Ascending aorta (tissue), 2 donors: ENCODE data around the gene BRD3OS. TPM values are rescaled to one million over a fixed set of nuclear protein-coding genes. Genes with fewer than 3 reads are reported as not detected.

Experiments
- DNase-seq, 2 donors: peaks; one replicate each; pipeline ENCODE4 v3.0.0-alpha.2; 2019; ENCODE audit warnings: low spot score in 2 of 2
- H3K27ac ChIP-seq, 2 donors: fragments of 200-600 bp; sonication (generic); one replicate each; pipeline ENCODE4 v1.5.1; 2016 to 2017; ENCODE audit warnings: mild to moderate bottlenecking in 1 of 2
- H3K27me3 ChIP-seq: fragments of 200-600 bp; sonication (generic); one replicate; pipeline ENCODE4 v1.5.1; 2017
- H3K36me3 ChIP-seq, 2 donors: fragments of 200-600 bp; sonication (generic); one replicate each; pipeline ENCODE4 v1.5.1; 2016
- H3K4me1 ChIP-seq, 2 donors: fragments of 200-600 bp; sonication (generic); one replicate each; pipeline ENCODE4 v1.5.1; 2016 to 2017; ENCODE audit warnings: mild to moderate bottlenecking in 1 of 2
- H3K4me3 ChIP-seq, 2 donors: fragments of 200-600 bp; sonication (generic); one replicate each; pipeline ENCODE4 v1.5.1; 2016 to 2017; ENCODE audit warnings: mild to moderate bottlenecking in 1 of 2
- H3K9me3 ChIP-seq, 2 donors: fragments of 200-600 bp; sonication (generic); one replicate each; pipeline ENCODE4 v1.5.1; 2016
- intact Hi-C: fragments of 100-400 bp; cut with DNase I; formaldehyde crosslinking; loops from one replicate; pipeline ENCODE4 v1.15.1; 2023
- total RNA-seq: library from RNA; depleted of rRNA; stranded (reverse); fragments of >200 nt; gene quantifications from one replicate; pipeline ENCODE4 v1.1.0, GENCODE V29; 2016
- TF ChIP-seq, protein P1 (sequence below), 3 experiments: fragments of 200-600 bp in 2 of 3; fragments of 450-650 bp in 1 of 3; sonication (generic) in 2 of 3; IDR thresholded peaks; one replicate each; pipeline ENCODE4 v1.5.1; 2016 to 2019; ENCODE audit warnings: antibody characterized with exemption in 3 of 3, mild to moderate bottlenecking in 1 of 3, moderate library complexity in 1 of 3

The BRD3OS gene
- total RNA-seq, 1 donor from 2014 or later: 15.9 TPM

DNA sequence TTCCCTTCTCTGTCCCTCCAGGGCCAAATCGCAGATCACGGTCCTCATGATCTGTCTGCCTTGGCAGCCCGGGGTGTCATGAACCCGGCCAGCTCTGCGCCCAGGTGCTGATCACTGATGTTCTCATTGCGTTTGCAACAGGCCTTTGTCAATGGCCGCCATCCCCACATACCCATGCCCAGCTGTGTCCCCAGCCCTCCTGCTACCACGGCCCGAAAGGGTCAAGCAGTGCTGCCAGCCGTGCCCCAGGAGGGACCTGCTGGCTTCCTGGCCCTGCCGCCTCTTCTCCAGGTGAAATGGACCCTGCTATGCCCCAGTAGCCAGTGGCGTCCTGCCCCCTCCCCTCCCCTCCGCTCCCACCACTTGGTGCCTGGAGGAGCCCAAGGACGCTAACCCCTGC is 20.4 kb upstream of the BRD3OS start:
- DNase-seq: no peak
- Histone ChIP-seq H3K4me3 (no peak overlapping the region), H3K27me3 (no peaks in the 10 kb centered on the region), H3K9me3 (no peaks in the 10 kb centered on the region), H3K36me3 (no peaks in the 10 kb centered on the region), H3K27ac (no peak overlapping the region), H3K4me1 (no peaks in the 10 kb centered on the region)
- intact Hi-C loops: no loop called here
- TF ChIP-seq, protein P1, sequence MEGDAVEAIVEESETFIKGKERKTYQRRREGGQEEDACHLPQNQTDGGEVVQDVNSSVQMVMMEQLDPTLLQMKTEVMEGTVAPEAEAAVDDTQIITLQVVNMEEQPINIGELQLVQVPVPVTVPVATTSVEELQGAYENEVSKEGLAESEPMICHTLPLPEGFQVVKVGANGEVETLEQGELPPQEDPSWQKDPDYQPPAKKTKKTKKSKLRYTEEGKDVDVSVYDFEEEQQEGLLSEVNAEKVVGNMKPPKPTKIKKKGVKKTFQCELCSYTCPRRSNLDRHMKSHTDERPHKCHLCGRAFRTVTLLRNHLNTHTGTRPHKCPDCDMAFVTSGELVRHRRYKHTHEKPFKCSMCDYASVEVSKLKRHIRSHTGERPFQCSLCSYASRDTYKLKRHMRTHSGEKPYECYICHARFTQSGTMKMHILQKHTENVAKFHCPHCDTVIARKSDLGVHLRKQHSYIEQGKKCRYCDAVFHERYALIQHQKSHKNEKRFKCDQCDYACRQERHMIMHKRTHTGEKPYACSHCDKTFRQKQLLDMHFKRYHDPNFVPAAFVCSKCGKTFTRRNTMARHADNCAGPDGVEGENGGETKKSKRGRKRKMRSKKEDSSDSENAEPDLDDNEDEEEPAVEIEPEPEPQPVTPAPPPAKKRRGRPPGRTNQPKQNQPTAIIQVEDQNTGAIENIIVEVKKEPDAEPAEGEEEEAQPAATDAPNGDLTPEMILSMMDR (IDR thresholded peaks at IDR 0.05): no peak

DNA sequence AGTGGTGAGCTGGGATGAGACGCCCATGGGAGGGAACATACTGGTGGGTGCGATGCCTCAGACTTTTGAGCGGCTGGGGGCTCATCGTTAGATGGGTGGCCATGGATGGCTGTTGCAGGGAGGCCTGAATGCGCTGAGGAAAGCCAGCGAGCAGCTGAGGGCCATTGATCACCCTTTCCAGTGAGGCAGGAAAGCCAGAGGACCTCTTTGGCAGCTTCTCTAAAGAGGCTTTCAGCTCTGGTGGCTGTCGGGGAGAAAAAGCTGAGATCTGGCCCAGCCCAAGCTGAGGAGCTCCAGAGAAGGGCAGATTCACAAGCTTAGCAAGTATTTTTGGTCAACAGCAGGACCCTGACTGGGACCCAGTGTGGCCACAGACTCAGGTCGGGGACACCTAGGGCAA is 19.9 kb upstream of the BRD3OS start:
- Histone ChIP-seq H3K9me3 (no peaks in the 10 kb centered on the region), H3K27me3 (no peaks in the 10 kb centered on the region), H3K4me1 (no peaks in the 10 kb centered on the region), H3K27ac (no peak overlapping the region), H3K4me3 (no peak overlapping the region), H3K36me3 (no peaks in the 10 kb centered on the region)
- intact Hi-C loops: no loop called here
- DNase-seq: no peak
- TF ChIP-seq, protein P1 (IDR thresholded peaks at IDR 0.05): no peak

DNA sequence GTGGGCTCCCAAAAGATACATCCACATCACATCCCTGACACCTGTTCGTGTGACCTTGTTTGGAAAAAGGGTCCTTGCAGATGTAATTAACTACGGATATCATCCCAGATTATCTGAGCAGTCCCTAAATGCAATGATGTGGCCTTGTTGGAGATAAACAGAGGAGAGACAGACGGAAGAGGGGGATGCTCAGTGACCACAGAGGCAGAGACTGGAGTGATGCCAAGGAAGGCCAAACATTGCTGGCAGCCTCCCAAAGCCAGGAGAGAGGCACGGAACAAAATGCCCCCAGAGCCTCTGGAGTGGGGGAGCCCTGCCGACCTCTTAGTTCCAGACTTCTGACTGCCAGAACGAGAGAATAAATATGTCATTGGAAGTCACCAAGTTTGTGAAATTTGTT is 18.1 kb upstream of the BRD3OS start:
- no peak for DNase-seq
- H3K36me3 ChIP-seq: no peaks in the 10 kb centered on the region
- H3K4me1 ChIP-seq: no peaks in the 10 kb centered on the region
- no peaks in the 10 kb centered on the region for H3K27me3 ChIP-seq
- intact Hi-C loops: no loop called here
- TF ChIP-seq, protein P1 (IDR thresholded peaks at IDR 0.05): no peak
- H3K27ac ChIP-seq: no peak overlapping the region
- H3K4me3 ChIP-seq: no peak overlapping the region
- H3K9me3 ChIP-seq: no peaks in the 10 kb centered on the region

DNA sequence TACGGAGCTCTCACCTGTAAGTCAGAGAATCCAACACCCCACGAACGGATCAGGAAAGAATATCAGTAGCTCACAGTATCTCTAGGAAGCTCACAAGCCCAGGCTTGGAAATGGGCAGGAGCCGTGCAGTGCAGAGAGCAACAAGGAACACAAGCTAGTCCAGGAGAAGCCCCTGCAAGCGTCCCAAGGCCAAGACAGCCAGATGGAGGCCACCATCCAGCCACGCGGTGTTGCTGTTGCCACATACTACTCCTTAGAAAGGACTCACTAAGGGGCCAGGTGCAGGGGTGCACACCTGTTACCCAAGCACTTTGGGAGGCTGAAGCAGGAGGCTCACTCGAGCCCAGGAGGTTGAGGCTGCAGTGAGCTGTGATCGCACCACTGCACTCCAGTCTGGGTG is 17.7 kb upstream of the BRD3OS start:
- H3K27ac ChIP-seq: no peak overlapping the region
- DNase-seq: no peak
- TF ChIP-seq, protein P1 (IDR thresholded peaks at IDR 0.05): no peak
- H3K4me3 ChIP-seq: no peak overlapping the region
- H3K27me3 ChIP-seq: no peaks in the 10 kb centered on the region
- no peaks in the 10 kb centered on the region for H3K4me1 ChIP-seq
- intact Hi-C loops: no loop called here
- H3K9me3 ChIP-seq: no peaks in the 10 kb centered on the region
- H3K36me3 ChIP-seq: no peaks in the 10 kb centered on the region

DNA sequence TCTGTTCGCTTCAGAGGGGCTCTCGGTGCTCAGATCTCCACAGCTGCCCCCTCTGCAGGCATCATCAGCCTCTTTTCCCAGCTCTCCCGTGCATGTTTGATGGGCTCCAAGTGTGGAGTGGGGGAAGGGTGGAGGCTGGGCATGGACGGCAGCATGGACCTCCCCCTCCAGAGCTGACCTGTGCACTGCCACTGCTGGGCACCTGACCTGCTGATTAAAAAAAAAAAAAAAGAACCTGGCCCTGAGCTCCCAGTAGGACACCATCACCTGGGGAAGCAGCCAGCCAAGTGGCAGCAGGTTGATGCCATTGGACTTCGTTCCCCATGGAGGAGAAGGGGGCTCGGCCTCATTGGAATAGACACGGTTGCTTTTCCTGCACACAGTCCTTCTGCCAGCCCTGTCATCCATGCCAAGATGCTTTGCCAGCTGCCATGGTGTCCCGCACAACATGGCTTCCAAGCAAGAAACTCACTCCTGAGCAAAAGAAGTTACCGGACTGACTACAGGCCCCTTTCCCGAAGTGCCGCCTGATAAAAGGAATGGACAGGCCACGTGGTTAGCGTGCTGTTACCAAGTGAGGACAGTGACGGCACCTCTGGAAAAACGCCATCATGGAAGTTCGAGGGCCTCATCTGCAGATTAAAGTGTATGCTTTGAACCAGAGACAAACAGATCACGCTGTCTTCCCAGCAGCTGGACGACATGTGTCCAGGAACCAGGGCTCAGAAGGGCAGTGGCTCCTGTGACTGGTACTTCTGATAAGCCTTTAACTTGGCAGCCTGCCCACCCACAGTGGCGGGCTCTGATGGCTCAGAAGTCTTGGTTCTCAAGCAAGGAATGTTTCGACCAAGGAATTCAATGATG is 14.7 kb upstream of the BRD3OS start:
- Histone ChIP-seq H3K9me3 (no peaks in the 10 kb centered on the region), H3K4me3 (no peak overlapping the region), H3K27me3 (no peaks in the 10 kb centered on the region), H3K36me3 (no peaks in the 10 kb centered on the region), H3K4me1 (no peaks in the 10 kb centered on the region), H3K27ac (no peak overlapping the region)
- TF ChIP-seq, protein P1 (IDR thresholded peaks at IDR 0.05): no peak
- no peak for DNase-seq
- intact Hi-C loops: no loop called here
